ENCODE data around the gene AP3B1. TPM values are rescaled to one million over a fixed set of nuclear protein-coding genes. Genes with fewer than 3 reads are reported as not detected.
A peak's percentile ranks its signal among the peaks of the same experiment; 100 is the strongest.

The AP3B1 gene
- total RNA-seq, 4 donors from 2014 or later = 33.8 to 38.6 (median 36.0) TPM

- Histone ChIP-seq H3K27ac (no peak overlapping the region), H3K9me3 (no peaks in the 10 kb centered on the region), H3K27me3 (peaks cover 54% of the 10 kb centered on the region), H3K4me3 (no peak overlapping the region), H3K4me1 (no peaks in the 10 kb centered on the region), H3K36me3 (no peaks in the 10 kb centered on the region)
- 48 to 90% methylated on average over 2 to 4 of the region's 4 CpGs for WGBS, 2 donors (ENCODE audit: low coverage in 1 of 2)
- ATAC-seq = no peak
- no peak for TF ChIP-seq EP300 (IDR thresholded peaks at IDR 0.05)
- no peak for TF ChIP-seq POLR2AphosphoS5 (IDR thresholded peaks at IDR 0.05)
- TF ChIP-seq POLR2A (IDR thresholded peaks at IDR 0.05) = no peak
These were observed 330.7 kb downstream of the AP3B1 start for GRCh38 chr5:77963795-77964194.

- no peaks in the 10 kb centered on the region for H3K9me3 ChIP-seq
- 43 to 92% methylated on average over 2 of the region's 2 CpGs for WGBS, 2 donors (ENCODE audit: low coverage in 1 of 2)
- H3K36me3 ChIP-seq = no peaks in the 10 kb centered on the region
- peaks cover 0 to 9% (median 0%) of the 10 kb centered on the region in 3 donors for H3K4me1 ChIP-seq
- no peak overlapping the region for H3K4me3 ChIP-seq
- no peak overlapping the region for H3K27ac ChIP-seq
- peaks cover 58% of the 10 kb centered on the region for H3K27me3 ChIP-seq
- no peak for ATAC-seq
- TF ChIP-seq POLR2AphosphoS5 (IDR thresholded peaks at IDR 0.05) (no peak), EP300 (IDR thresholded peaks at IDR 0.05) (no peak), CTCF (IDR thresholded peaks at IDR 0.05) (no peak), POLR2A (IDR thresholded peaks at IDR 0.05) (no peak)
These were observed 333.6 kb downstream of the AP3B1 start for GRCh38 chr5:77960863-77961396.

GRCh38 chr5:77960305-77960704, 334.2 kb downstream of the AP3B1 start:
- TF ChIP-seq EP300 (IDR thresholded peaks at IDR 0.05) (no peak), CTCF (IDR thresholded peaks at IDR 0.05) (no peak), POLR2A (IDR thresholded peaks at IDR 0.05) (no peak), POLR2AphosphoS5 (IDR thresholded peaks at IDR 0.05) (no peak)
- H3K9me3 ChIP-seq = no peaks in the 10 kb centered on the region
- no peak overlapping the region for H3K27ac ChIP-seq
- WGBS, 2 donors (ENCODE audit: low coverage in 1 of 2) = 67 to 100% methylated on average over 1 of the region's 1 CpG
- peaks cover 0 to 9% (median 0%) of the 10 kb centered on the region in 3 donors for H3K4me1 ChIP-seq
- peaks cover 52% of the 10 kb centered on the region for H3K27me3 ChIP-seq
- no peaks in the 10 kb centered on the region for H3K36me3 ChIP-seq
- H3K4me3 ChIP-seq = no peak overlapping the region
- ATAC-seq = no peak

- Histone ChIP-seq H3K4me3 (no peak overlapping the region), H3K27me3 (peaks cover 47% of the 10 kb centered on the region), H3K36me3 (no peaks in the 10 kb centered on the region), H3K9me3 (no peaks in the 10 kb centered on the region), H3K27ac (no peak overlapping the region), H3K4me1 (peaks cover 0 to 9% (median 0%) of the 10 kb centered on the region in 3 donors)
- TF ChIP-seq EP300 (IDR thresholded peaks at IDR 0.05) (no peak), CTCF (IDR thresholded peaks at IDR 0.05) (no peak), POLR2A (IDR thresholded peaks at IDR 0.05) (no peak), POLR2AphosphoS5 (IDR thresholded peaks at IDR 0.05) (no peak)
- no peak for ATAC-seq
- WGBS, 2 donors (ENCODE audit: low coverage in 1 of 2) = 53 to 55% methylated on average over 11 to 12 of the region's 12 CpGs
These were observed 335.7 kb downstream of the AP3B1 start for GRCh38 chr5:77958642-77959330.

GRCh38 chr5:77957931-77958521, 336.5 kb downstream of the AP3B1 start:
- no peak overlapping the region for H3K27ac ChIP-seq
- H3K27me3 ChIP-seq = peaks cover 40% of the 10 kb centered on the region
- ATAC-seq = no peak
- TF ChIP-seq POLR2AphosphoS5 (IDR thresholded peaks at IDR 0.05) (no peak), EP300 (IDR thresholded peaks at IDR 0.05) (no peak), CTCF (IDR thresholded peaks at IDR 0.05) (no peak), POLR2A (IDR thresholded peaks at IDR 0.05) (no peak)
- WGBS, 2 donors (ENCODE audit: low coverage in 1 of 2) = 33 to 34% methylated on average over 5 to 14 of the region's 38 CpGs
- H3K36me3 ChIP-seq = no peaks in the 10 kb centered on the region
- no peaks in the 10 kb centered on the region for H3K9me3 ChIP-seq
- peaks cover 0 to 9% (median 0%) of the 10 kb centered on the region in 3 donors for H3K4me1 ChIP-seq
- peak overlapping the region in 1 of 2 donors; percentile 10 for H3K4me3 ChIP-seq
